ENCODE results near the gene QRFP.

The QRFP gene

GRCh38 chr9:130899051-130899748, 2.6 kb upstream of the QRFP start:
- H3K9me3 ChIP-seq (ENCODE audit: insufficient read depth, low read depth, low read length): no peaks in the 10 kb centered on the region
- no peak overlapping the region for H3K27ac ChIP-seq (ENCODE audit: low read depth, low read length)
- no peaks in the 10 kb centered on the region for H3K4me1 ChIP-seq (ENCODE audit: insufficient read depth, low read length)
- H3K36me3 ChIP-seq (ENCODE audit: insufficient read depth, low read length): no peaks in the 10 kb centered on the region
- no peak overlapping the region for H3K4me3 ChIP-seq (ENCODE audit: low read length)
- 90% methylated on average over 25 of the region's 25 CpGs for WGBS
- no peaks in the 10 kb centered on the region for H3K27me3 ChIP-seq (ENCODE audit: insufficient read depth, low read length)
- no peak overlapping the region for H3K9ac ChIP-seq (ENCODE audit: low read depth, low read length)

- Histone ChIP-seq H3K36me3 (ENCODE audit: insufficient read depth, low read length) (no peaks in the 10 kb centered on the region), H3K27me3 (ENCODE audit: insufficient read depth, low read length) (no peaks in the 10 kb centered on the region), H3K9ac (ENCODE audit: low read depth, low read length) (no peak overlapping the region), H3K27ac (ENCODE audit: low read depth, low read length) (no peak overlapping the region), H3K4me1 (ENCODE audit: insufficient read depth, low read length) (no peaks in the 10 kb centered on the region), H3K4me3 (ENCODE audit: low read length) (no peak overlapping the region), H3K9me3 (ENCODE audit: insufficient read depth, low read depth, low read length) (no peaks in the 10 kb centered on the region)
- WGBS: 91% methylated on average over 4 of the region's 4 CpGs
Measured at GRCh38 chr9:130898552-130898852, 1.9 kb upstream of the QRFP start.

- Histone ChIP-seq H3K27ac (ENCODE audit: low read depth, low read length) (no peak overlapping the region), H3K9me3 (ENCODE audit: insufficient read depth, low read depth, low read length) (no peaks in the 10 kb centered on the region), H3K36me3 (ENCODE audit: insufficient read depth, low read length) (no peaks in the 10 kb centered on the region), H3K9ac (ENCODE audit: low read depth, low read length) (no peak overlapping the region), H3K4me3 (ENCODE audit: low read length) (no peak overlapping the region), H3K27me3 (ENCODE audit: insufficient read depth, low read length) (no peaks in the 10 kb centered on the region), H3K4me1 (ENCODE audit: insufficient read depth, low read length) (no peaks in the 10 kb centered on the region)
- WGBS: 90% methylated on average over 29 of the region's 29 CpGs
Measured at GRCh38 chr9:130897848-130898551, 1.4 kb upstream of the QRFP start.

GRCh38 chr9:130897105-130897751, 616 bp upstream of the QRFP start:
- Histone ChIP-seq H3K4me1 (ENCODE audit: insufficient read depth, low read length) (no peaks in the 10 kb centered on the region), H3K9me3 (ENCODE audit: insufficient read depth, low read depth, low read length) (no peaks in the 10 kb centered on the region), H3K36me3 (ENCODE audit: insufficient read depth, low read length) (no peaks in the 10 kb centered on the region), H3K27ac (ENCODE audit: low read depth, low read length) (no peak overlapping the region), H3K9ac (ENCODE audit: low read depth, low read length) (no peak overlapping the region), H3K4me3 (ENCODE audit: low read length) (no peak overlapping the region), H3K27me3 (ENCODE audit: insufficient read depth, low read length) (no peaks in the 10 kb centered on the region)
- 91% methylated on average over 16 of the region's 16 CpGs for WGBS

- Histone ChIP-seq H3K36me3 (ENCODE audit: insufficient read depth, low read length) (peaks cover 3% of the 10 kb centered on the region; the same call in 1 of the 2 replicates), H3K4me3 (ENCODE audit: low read length) (no peak overlapping the region), H3K27me3 (ENCODE audit: insufficient read depth, low read length) (no peaks in the 10 kb centered on the region), H3K27ac (ENCODE audit: low read depth, low read length) (no peak overlapping the region), H3K9me3 (ENCODE audit: insufficient read depth, low read depth, low read length) (no peaks in the 10 kb centered on the region), H3K4me1 (ENCODE audit: insufficient read depth, low read length) (no peaks in the 10 kb centered on the region), H3K9ac (ENCODE audit: low read depth, low read length) (no peak overlapping the region)
- 87% methylated on average over 24 of the region's 24 CpGs for WGBS
Measured at GRCh38 chr9:130895481-130896232, 955 bp downstream of the QRFP start.

- Histone ChIP-seq H3K36me3 (ENCODE audit: insufficient read depth, low read length) (peaks cover 9% of the 10 kb centered on the region), H3K9ac (ENCODE audit: low read depth, low read length) (no peak overlapping the region), H3K4me3 (ENCODE audit: low read length) (no peak overlapping the region), H3K27me3 (ENCODE audit: insufficient read depth, low read length) (no peaks in the 10 kb centered on the region), H3K27ac (ENCODE audit: low read depth, low read length) (no peak overlapping the region), H3K9me3 (ENCODE audit: insufficient read depth, low read depth, low read length) (no peaks in the 10 kb centered on the region), H3K4me1 (ENCODE audit: insufficient read depth, low read length) (no peaks in the 10 kb centered on the region)
- WGBS: 92% methylated on average over 9 of the region's 9 CpGs
Measured at GRCh38 chr9:130895038-130895437, 1.6 kb downstream of the QRFP start.

GRCh38 chr9:130894546-130894945, 2.1 kb downstream of the QRFP start:
- Histone ChIP-seq H3K27ac (ENCODE audit: low read depth, low read length) (no peak overlapping the region), H3K9me3 (ENCODE audit: insufficient read depth, low read depth, low read length) (no peaks in the 10 kb centered on the region)

GRCh38 chr9:130893341-130894101, 3.1 kb downstream of the QRFP start:
- H3K4me3 ChIP-seq (ENCODE audit: low read length): no peak overlapping the region
- 89% methylated on average over 34 of the region's 34 CpGs for WGBS
- H3K4me1 ChIP-seq (ENCODE audit: insufficient read depth, low read length): no peaks in the 10 kb centered on the region

More at GRCh38 chr9:130894546-130894945, 2.1 kb downstream of the QRFP start:
- Histone ChIP-seq H3K4me1 (ENCODE audit: insufficient read depth, low read length) (no peaks in the 10 kb centered on the region), H3K36me3 (ENCODE audit: insufficient read depth, low read length) (peaks cover 11% of the 10 kb centered on the region), H3K9ac (ENCODE audit: low read depth, low read length) (no peak overlapping the region), H3K27me3 (ENCODE audit: insufficient read depth, low read length) (no peaks in the 10 kb centered on the region), H3K4me3 (ENCODE audit: low read length) (no peak overlapping the region)
- WGBS: 90% methylated on average over 7 of the region's 7 CpGs

GRCh38 chr9:130892477-130893304, 3.9 kb downstream of the QRFP start:
- Histone ChIP-seq H3K27me3 (ENCODE audit: insufficient read depth, low read length) (no peaks in the 10 kb centered on the region), H3K9ac (ENCODE audit: low read depth, low read length) (no peak overlapping the region), H3K9me3 (ENCODE audit: insufficient read depth, low read depth, low read length) (no peaks in the 10 kb centered on the region), H3K36me3 (ENCODE audit: insufficient read depth, low read length) (peaks cover 25% of the 10 kb centered on the region), H3K4me1 (ENCODE audit: insufficient read depth, low read length) (no peaks in the 10 kb centered on the region), H3K27ac (ENCODE audit: low read depth, low read length) (no peak overlapping the region), H3K4me3 (ENCODE audit: low read length) (no peak overlapping the region)
- 93% methylated on average over 24 of the region's 24 CpGs for WGBS

More at GRCh38 chr9:130893341-130894101, 3.1 kb downstream of the QRFP start:
- Histone ChIP-seq H3K27me3 (ENCODE audit: insufficient read depth, low read length) (no peaks in the 10 kb centered on the region), H3K9ac (ENCODE audit: low read depth, low read length) (no peak overlapping the region), H3K36me3 (ENCODE audit: insufficient read depth, low read length) (peaks cover 17% of the 10 kb centered on the region), H3K9me3 (ENCODE audit: insufficient read depth, low read depth, low read length) (no peaks in the 10 kb centered on the region), H3K27ac (ENCODE audit: low read depth, low read length) (no peak overlapping the region)

All from HUES64 (cell line).